ENCODE data around the gene RPE65.
"Not testable (repeated sequence)": the region's sequence is repeated elsewhere in the genome, so short reads cannot be mapped to it uniquely, and the experiment has no call there.

GRCh38 chr1:68392474-68392873, 57.3 kb downstream of the RPE65 start:
- TF ChIP-seq EZH2 (IDR thresholded peaks at IDR 0.05; ENCODE audit: insufficient read depth, poor library complexity, severe bottlenecking); EZH2phosphoT487 (IDR thresholded peaks at IDR 0.05; ENCODE audit: insufficient read depth, low read depth): not testable (repeated sequence)
